ENCODE results near the gene SLC30A9.

Gene SLC30A9

GRCh38 chr4:41999321-41999720, 9.0 kb downstream of the SLC30A9 start:
- no peak for DNase-seq (ENCODE audit: low spot score)

GRCh38 chr4:42008011-42008786, 17.9 kb downstream of the SLC30A9 start:
- no peak for DNase-seq (ENCODE audit: low spot score)

GRCh38 chr4:42015438-42015837, 25.1 kb downstream of the SLC30A9 start:
- no peak for DNase-seq (ENCODE audit: low spot score)

- DNase-seq (ENCODE audit: low spot score): no peak
These were observed 28.1 kb downstream of the SLC30A9 start for GRCh38 chr4:42018451-42018850.

GRCh38 chr4:42048394-42048793, 58.1 kb downstream of the SLC30A9 start:
- DNase-seq (ENCODE audit: low spot score): no peak

- no peak for DNase-seq (ENCODE audit: low spot score)
These were observed 60.4 kb downstream of the SLC30A9 start for GRCh38 chr4:42050516-42051249.

GRCh38 chr4:42066402-42066801, 76.1 kb downstream of the SLC30A9 start:
- no peak for DNase-seq (ENCODE audit: low spot score)

GRCh38 chr4:42067264-42067663, 76.9 kb downstream of the SLC30A9 start:
- no peak for DNase-seq (ENCODE audit: low spot score)

- DNase-seq (ENCODE audit: low spot score): no peak
These were observed 80.1 kb downstream of the SLC30A9 start for GRCh38 chr4:42070463-42070862.

GRCh38 chr4:42074294-42074693, 84.0 kb downstream of the SLC30A9 start:
- no peak for DNase-seq (ENCODE audit: low spot score)

- no peak for DNase-seq (ENCODE audit: low spot score)
These were observed 88.0 kb downstream of the SLC30A9 start for GRCh38 chr4:42078184-42078801.

GRCh38 chr4:42080306-42080705, 90.0 kb downstream of the SLC30A9 start:
- no peak for DNase-seq (ENCODE audit: low spot score)

- no peak for DNase-seq (ENCODE audit: low spot score)
These were observed 93.5 kb downstream of the SLC30A9 start for GRCh38 chr4:42083816-42084215.

GRCh38 chr4:42088386-42088785, 98.1 kb downstream of the SLC30A9 start:
- no peak for DNase-seq (ENCODE audit: low spot score)

- DNase-seq (ENCODE audit: low spot score): no peak
These were observed 111.2 kb downstream of the SLC30A9 start for GRCh38 chr4:42101446-42101975.

- DNase-seq (ENCODE audit: low spot score): no peak
These were observed 114.2 kb downstream of the SLC30A9 start for GRCh38 chr4:42104521-42104920.

GRCh38 chr4:42112846-42113245, 122.5 kb downstream of the SLC30A9 start:
- DNase-seq (ENCODE audit: low spot score): no peak

GRCh38 chr4:42119886-42120285, 129.6 kb downstream of the SLC30A9 start:
- no peak for DNase-seq (ENCODE audit: low spot score)

GRCh38 chr4:42122237-42122636, 131.9 kb downstream of the SLC30A9 start:
- no peak for DNase-seq (ENCODE audit: low spot score)

GRCh38 chr4:42123071-42123644, 132.8 kb downstream of the SLC30A9 start:
- no peak for DNase-seq (ENCODE audit: low spot score)

- no peak for DNase-seq (ENCODE audit: low spot score)
These were observed 141.8 kb downstream of the SLC30A9 start for GRCh38 chr4:42132099-42132498.

GRCh38 chr4:42133006-42133405, 142.7 kb downstream of the SLC30A9 start:
- no peak for DNase-seq (ENCODE audit: low spot score)
